Effector memory CD8-positive, alpha-beta T cell (primary cell): Measurements from ENCODE around the gene C14orf93.

Source experiments
- ATAC-seq: fragments of 150-1000 bp; cut with Tn5 transposase; replicated peaks from 2 replicates; pipeline ENCODE4 v1.10.0; 2021; ENCODE audit warnings: mild to moderate bottlenecking, moderate library complexity
- DNase-seq, 3 experiments: peaks; one replicate each; pipeline ENCODE4 v3.0.0; 2021
- H3K27ac Mint-ChIP-seq, 2 donors: one replicate each; pipeline ENCODE4 v1.8.0; 2022; ENCODE audit warnings: mild to moderate bottlenecking in 2 of 2, mixed read lengths in 2 of 2, moderate library complexity in 2 of 2
- H3K27me3 Mint-ChIP-seq, 2 donors: one replicate each; pipeline ENCODE4 v1.8.0; 2022; ENCODE audit warnings: mixed read lengths in 2 of 2
- H3K36me3 Mint-ChIP-seq: one replicate; pipeline ENCODE4 v1.8.0; 2022; ENCODE audit warnings: mild to moderate bottlenecking, moderate library complexity, mixed read lengths; ENCODE audit not compliant: insufficient read depth
- H3K4me1 Mint-ChIP-seq, 2 donors: one replicate each; pipeline ENCODE4 v1.8.0; 2022; ENCODE audit warnings: low read depth in 2 of 2, mixed read lengths in 2 of 2
- H3K4me3 Mint-ChIP-seq, 2 donors: one replicate each; pipeline ENCODE4 v1.8.0; 2022; ENCODE audit warnings: mild to moderate bottlenecking in 2 of 2, mixed read lengths in 2 of 2, moderate library complexity in 2 of 2
- H3K9me3 Mint-ChIP-seq, 2 donors: one replicate each; pipeline ENCODE4 v1.8.0; 2022; ENCODE audit warnings: mixed read lengths in 2 of 2

C14orf93 gene

GRCh38 chr14:23002592-23002991 lies 7.4 kb downstream of the C14orf93 start:
- Mint-ChIP-seq H3K27ac (no peak overlapping the region), H3K36me3 (peaks cover 12% of the 10 kb centered on the region), H3K9me3 (no peaks in the 10 kb centered on the region), H3K4me1 (peaks cover 7 to 16% of the 10 kb centered on the region in 2 donors), H3K4me3 (no peak overlapping the region), H3K27me3 (no peaks in the 10 kb centered on the region)
- ATAC-seq (no peak), DNase-seq (no peak)

- Mint-ChIP-seq H3K27me3 (no peaks in the 10 kb centered on the region), H3K27ac (no peak overlapping the region), H3K9me3 (no peaks in the 10 kb centered on the region), H3K4me3 (no peak overlapping the region), H3K36me3 (no peaks in the 10 kb centered on the region), H3K4me1 (no peaks in the 10 kb centered on the region)
- no peak for DNase-seq
- no peak for ATAC-seq
These were observed 9.1 kb downstream of the C14orf93 start for GRCh38 chr14:23000860-23001259.

- H3K27me3 Mint-ChIP-seq: no peaks in the 10 kb centered on the region
- H3K4me3 Mint-ChIP-seq: no peak overlapping the region
- H3K9me3 Mint-ChIP-seq: no peaks in the 10 kb centered on the region
- DNase-seq (no peak), ATAC-seq (no peak)
- no peaks in the 10 kb centered on the region for H3K36me3 Mint-ChIP-seq
- no peaks in the 10 kb centered on the region for H3K4me1 Mint-ChIP-seq
- H3K27ac Mint-ChIP-seq: no peak overlapping the region
These were observed 11.5 kb downstream of the C14orf93 start for GRCh38 chr14:22998329-22999012.

GRCh38 chr14:22997676-22998323 lies 12.1 kb downstream of the C14orf93 start:
- no peak for DNase-seq
- Mint-ChIP-seq H3K27me3 (no peaks in the 10 kb centered on the region), H3K27ac (no peak overlapping the region), H3K9me3 (no peaks in the 10 kb centered on the region), H3K4me3 (no peak overlapping the region), H3K4me1 (no peaks in the 10 kb centered on the region), H3K36me3 (no peaks in the 10 kb centered on the region)
- no peak for ATAC-seq

- Mint-ChIP-seq H3K9me3 (no peaks in the 10 kb centered on the region), H3K4me3 (no peak overlapping the region), H3K27ac (no peak overlapping the region), H3K4me1 (no peaks in the 10 kb centered on the region), H3K36me3 (no peaks in the 10 kb centered on the region), H3K27me3 (no peaks in the 10 kb centered on the region)
- no peak for DNase-seq
- no peak for ATAC-seq
These were observed 12.9 kb downstream of the C14orf93 start for GRCh38 chr14:22996768-22997654.

- no peak overlapping the region for H3K4me3 Mint-ChIP-seq
These were observed 13.9 kb downstream of the C14orf93 start for GRCh38 chr14:22995889-22996625.

GRCh38 chr14:22994762-22995275 lies 15.1 kb downstream of the C14orf93 start:
- peaks cover 3% of the 10 kb centered on the region for H3K36me3 Mint-ChIP-seq
- ATAC-seq: peak; percentile 56
- H3K9me3 Mint-ChIP-seq: no peaks in the 10 kb centered on the region

More at GRCh38 chr14:22995889-22996625, 13.9 kb downstream of the C14orf93 start:
- ATAC-seq: no peak
- Mint-ChIP-seq H3K4me1 (no peaks in the 10 kb centered on the region), H3K9me3 (no peaks in the 10 kb centered on the region), H3K36me3 (no peaks in the 10 kb centered on the region), H3K27me3 (no peaks in the 10 kb centered on the region), H3K27ac (no peak overlapping the region)
- DNase-seq: no peak

GRCh38 chr14:22993517-22993916 lies 16.4 kb downstream of the C14orf93 start:
- H3K4me3 Mint-ChIP-seq: no peak overlapping the region
- H3K9me3 Mint-ChIP-seq: no peaks in the 10 kb centered on the region
- ATAC-seq: no peak
- H3K27me3 Mint-ChIP-seq: no peaks in the 10 kb centered on the region
- H3K4me1 Mint-ChIP-seq: no peaks in the 10 kb centered on the region
- H3K27ac Mint-ChIP-seq: no peak overlapping the region
- DNase-seq: no peak
- peaks cover 3% of the 10 kb centered on the region for H3K36me3 Mint-ChIP-seq

More at GRCh38 chr14:22994762-22995275, 15.1 kb downstream of the C14orf93 start:
- no peaks in the 10 kb centered on the region for H3K27me3 Mint-ChIP-seq
- DNase-seq: peak in 1 of 3 experiments; percentile 22
- no peak overlapping the region for H3K4me3 Mint-ChIP-seq
- no peak overlapping the region for H3K27ac Mint-ChIP-seq
- no peaks in the 10 kb centered on the region for H3K4me1 Mint-ChIP-seq

GRCh38 chr14:22991852-22992251 lies 18.1 kb downstream of the C14orf93 start:
- H3K4me3 Mint-ChIP-seq: no peak overlapping the region
- no peaks in the 10 kb centered on the region for H3K9me3 Mint-ChIP-seq
- peaks cover 6% of the 10 kb centered on the region for H3K36me3 Mint-ChIP-seq
- no peak for DNase-seq
- H3K27ac Mint-ChIP-seq: no peak overlapping the region
- ATAC-seq: no peak
- no peaks in the 10 kb centered on the region for H3K4me1 Mint-ChIP-seq
- H3K27me3 Mint-ChIP-seq: no peaks in the 10 kb centered on the region

GRCh38 chr14:22987291-22987690 lies 22.7 kb downstream of the C14orf93 start:
- Mint-ChIP-seq H3K4me1 (no peaks in the 10 kb centered on the region), H3K27ac (no peak overlapping the region)
- ATAC-seq: no peak

GRCh38 chr14:22986508-22987054 lies 23.4 kb downstream of the C14orf93 start:
- peak; percentile 84 to 88 (median 87) for DNase-seq
- Mint-ChIP-seq H3K9me3 (no peaks in the 10 kb centered on the region), H3K27me3 (no peaks in the 10 kb centered on the region), H3K4me1 (no peaks in the 10 kb centered on the region), H3K27ac (no peak overlapping the region), H3K4me3 (no peak overlapping the region), H3K36me3 (peaks cover 8% of the 10 kb centered on the region)
- peak; percentile 72 for ATAC-seq

More at GRCh38 chr14:22987291-22987690, 22.7 kb downstream of the C14orf93 start:
- Mint-ChIP-seq H3K9me3 (no peaks in the 10 kb centered on the region), H3K4me3 (no peak overlapping the region), H3K27me3 (no peaks in the 10 kb centered on the region), H3K36me3 (peaks cover 8% of the 10 kb centered on the region)
- DNase-seq: no peak

GRCh38 chr14:22985894-22986507 lies 23.9 kb downstream of the C14orf93 start:
- Mint-ChIP-seq H3K4me3 (no peak overlapping the region), H3K36me3 (peaks cover 8% of the 10 kb centered on the region), H3K27me3 (no peaks in the 10 kb centered on the region), H3K4me1 (no peaks in the 10 kb centered on the region), H3K27ac (no peak overlapping the region), H3K9me3 (no peaks in the 10 kb centered on the region)
- DNase-seq (no peak), ATAC-seq (no peak)
